SK-N-MC (cell line): ENCODE results near the gene SIMC1.
"Not testable (repeated sequence)": the region's sequence is repeated elsewhere in the genome, so short reads cannot be mapped to it uniquely, and the experiment has no call there.

Experiments
- DNase-seq: peaks from one replicate; pipeline ENCODE4 v3.0.0-alpha.2; 2011; ENCODE audit warnings: low read depth, low spot score
- H3K27ac ChIP-seq: fragments of 200-600 bp; sonication (generic); 2 replicates; pipeline ENCODE4 v1.5.1; 2016; ENCODE audit warnings: mixed run types
- H3K36me3 ChIP-seq: fragments of 200-600 bp; sonication (generic); 2 replicates; pipeline ENCODE4 v1.6.1; 2017; ENCODE audit warnings: antibody characterized with exemption, low read length, mixed read lengths; ENCODE audit not compliant: insufficient read depth
- H3K4me3 ChIP-seq: fragments of 200-600 bp; sonication (generic); 2 replicates; pipeline ENCODE4 v1.5.1; 2016
- H3K9ac ChIP-seq: fragments of 200-600 bp; sonication (generic); 2 replicates; pipeline ENCODE4 v1.8.0; 2017; ENCODE audit warnings: mixed run types, mixed read lengths; ENCODE audit not compliant: insufficient read length
- H3K9me3 ChIP-seq: fragments of 200-600 bp; sonication (generic); 2 replicates; pipeline ENCODE4 v1.6.1; 2017; ENCODE audit warnings: low read depth, mild to moderate bottlenecking, antibody characterized with exemption, low read length, moderate library complexity, mixed read lengths
- EZH2 ChIP-seq: fragments of 200-600 bp; sonication (generic); IDR thresholded peaks from one replicate; pipeline ENCODE4 v1.6.1; 2017; ENCODE audit warnings: antibody characterized with exemption
- FOXP2 ChIP-seq: optimal IDR thresholded peaks from 2 replicates; pipeline ENCODE3; 2011; ENCODE audit warnings: mild to moderate bottlenecking, moderate library complexity; ENCODE audit not compliant: insufficient read depth; ENCODE audit errors: extremely low read length, control extremely low read depth
- POLR2AphosphoS5 ChIP-seq: IDR thresholded peaks from 2 replicates; pipeline ENCODE4 v1.6.1; 2012; ENCODE audit warnings: mild to moderate bottlenecking, low read depth, low read length, borderline replicate concordance

Gene SIMC1

DNA sequence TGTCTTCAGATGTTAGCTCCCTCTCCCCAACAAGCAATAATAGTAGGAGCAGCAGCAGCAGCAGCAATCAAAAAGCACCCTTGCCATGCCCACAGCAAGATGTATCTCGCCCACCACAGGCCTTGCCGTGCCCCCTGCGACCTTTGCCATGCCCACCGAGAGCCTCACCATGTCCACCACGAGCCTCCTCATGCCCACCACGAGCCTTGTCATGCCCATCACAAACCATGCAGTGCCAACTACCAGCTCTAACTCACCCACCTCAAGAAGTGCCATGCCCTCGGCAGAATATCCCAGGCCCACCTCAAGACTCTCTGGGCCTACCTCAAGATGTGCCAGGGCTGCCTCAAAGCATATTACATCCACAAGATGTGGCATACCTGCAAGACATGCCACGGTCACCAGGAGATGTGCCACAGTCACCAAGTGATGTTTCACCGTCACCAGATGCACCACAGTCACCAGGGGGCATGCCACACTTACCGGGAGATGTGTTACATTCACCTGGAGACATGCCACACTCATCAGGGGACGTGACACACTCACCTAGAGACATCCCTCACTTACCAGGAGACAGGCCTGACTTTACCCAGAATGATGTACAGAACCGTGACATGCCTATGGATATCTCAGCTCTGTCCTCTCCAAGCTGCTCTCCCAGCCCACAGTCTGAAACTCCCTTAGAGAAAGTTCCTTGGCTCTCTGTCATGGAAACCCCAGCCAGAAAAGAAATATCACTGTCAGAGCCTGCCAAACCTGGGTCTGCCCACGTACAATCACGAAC lies 52.0 kb downstream of the SIMC1 start:
- not testable (repeated sequence) for DNase-seq, H3K9ac ChIP-seq, H3K9me3 ChIP-seq, H3K4me3 ChIP-seq, H3K36me3 ChIP-seq, H3K27ac ChIP-seq

DNA sequence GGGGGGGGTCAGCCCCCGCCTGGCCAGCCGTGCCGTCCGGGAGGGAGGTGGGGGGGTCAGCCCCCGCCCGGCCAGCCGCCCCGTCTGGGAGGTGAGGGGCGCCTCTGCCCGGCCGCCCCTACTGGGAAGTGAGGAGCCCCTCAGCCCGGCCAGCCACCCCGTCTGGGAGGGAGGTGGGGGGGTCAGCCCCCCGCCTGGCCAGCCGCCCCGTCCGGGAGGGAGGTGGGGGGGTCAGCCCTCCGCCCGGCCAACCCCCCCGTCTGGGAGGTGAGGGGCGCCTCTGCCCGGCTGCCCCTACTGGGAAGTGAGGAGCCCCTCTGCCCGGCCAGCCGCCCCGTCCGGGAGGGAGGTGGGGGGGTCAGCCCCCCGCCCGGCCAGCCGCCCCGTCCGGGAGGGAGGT lies 67.1 kb downstream of the SIMC1 start:
- not testable (repeated sequence) for DNase-seq, H3K27ac ChIP-seq, H3K4me3 ChIP-seq, H3K36me3 ChIP-seq, H3K9me3 ChIP-seq, H3K9ac ChIP-seq

DNA sequence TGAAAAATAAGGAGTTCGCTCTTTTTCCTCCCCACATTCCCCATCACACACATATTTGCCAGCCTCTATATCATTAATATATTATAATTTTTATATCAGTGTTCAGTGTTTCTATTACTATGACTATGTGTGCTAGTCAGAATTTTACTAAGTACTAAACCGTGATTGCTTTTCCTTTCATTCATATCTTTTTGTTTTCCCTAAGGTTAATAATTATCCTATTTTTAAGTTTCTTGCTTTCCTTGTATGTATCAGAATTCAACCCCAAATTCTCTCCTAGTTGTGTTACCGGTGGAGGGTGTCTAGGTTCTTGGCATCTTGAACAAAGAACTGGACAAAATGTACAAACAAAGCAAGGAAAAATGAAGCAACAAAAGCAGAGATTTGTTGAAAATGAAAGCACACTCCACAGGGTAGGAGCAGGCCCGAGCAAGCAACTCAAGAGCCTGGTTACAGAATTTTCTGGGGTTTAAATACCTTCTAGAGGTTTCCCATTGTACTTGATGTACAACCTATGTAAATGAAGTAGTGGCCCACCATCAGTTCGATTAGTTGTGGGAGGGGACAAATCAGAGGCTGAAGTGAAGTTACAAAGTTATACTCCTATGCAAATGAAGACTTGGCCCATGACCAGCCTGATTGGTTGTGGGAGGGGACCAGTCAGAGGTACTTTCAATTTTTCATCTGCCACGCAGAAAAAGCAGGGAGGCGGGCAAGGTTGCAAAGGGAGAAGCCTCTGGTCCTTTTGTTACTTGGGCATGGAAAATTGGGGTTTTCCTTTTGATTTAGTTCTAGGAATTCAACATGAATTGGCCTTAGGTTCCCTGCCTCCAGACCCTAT lies 79.5 kb downstream of the SIMC1 start:
- no peak overlapping the region for H3K9ac ChIP-seq
- TF ChIP-seq FOXP2 (no peak), POLR2AphosphoS5 (no peak)

DNA sequence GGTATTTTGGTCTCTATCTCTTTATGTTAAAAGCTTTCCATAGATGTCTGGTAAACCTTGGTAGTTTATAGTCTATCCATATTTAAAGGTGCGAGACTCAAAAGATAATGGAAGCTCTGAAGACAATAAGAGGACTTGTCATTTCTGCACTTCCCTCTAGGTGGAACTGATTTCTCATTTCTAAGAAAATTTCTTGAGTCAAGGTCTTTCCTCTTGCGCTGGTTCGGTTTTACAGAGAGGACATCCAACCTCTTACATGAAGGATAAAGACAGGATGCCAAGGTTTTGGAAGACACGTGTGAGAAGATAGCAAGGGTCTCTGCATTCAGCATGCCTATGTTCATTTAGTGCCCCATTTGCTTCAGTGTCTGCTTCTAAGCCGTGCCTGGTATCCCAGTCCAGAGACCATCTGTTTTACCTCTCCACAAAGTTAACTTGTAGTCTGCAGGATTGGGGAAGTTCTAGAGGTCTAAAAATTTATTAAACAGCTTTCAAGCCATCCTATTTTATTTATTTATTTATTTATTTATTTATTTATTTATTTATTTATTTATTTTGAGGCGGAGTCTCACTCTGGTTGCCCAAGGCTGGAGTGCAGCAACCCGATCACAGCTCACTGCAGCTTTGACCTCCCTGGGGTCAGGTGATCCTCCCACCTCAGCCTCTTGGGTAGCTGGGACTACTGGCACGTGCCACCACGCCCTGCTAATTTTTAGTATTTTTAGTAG lies 81.8 kb downstream of the SIMC1 start:
- TF ChIP-seq EZH2 (no peak), POLR2AphosphoS5 (no peak), FOXP2 (no peak)
- Histone ChIP-seq H3K36me3 (peaks cover 24% of the 10 kb centered on the region; the same call in 1 of the 2 replicates), H3K9me3 (no peaks in the 10 kb centered on the region), H3K4me3 (no peak overlapping the region), H3K27ac (no peak overlapping the region), H3K9ac (no peak overlapping the region)
- DNase-seq, result no peak

More for the DNA sequence above, 79.5 kb downstream of the SIMC1 start:
- H3K36me3 ChIP-seq, result peaks cover 10% of the 10 kb centered on the region; the same call in 1 of the 2 replicates
- no peak for DNase-seq
- H3K9me3 ChIP-seq, result no peaks in the 10 kb centered on the region
- H3K27ac ChIP-seq, result no peak overlapping the region
- H3K4me3 ChIP-seq, result no peak overlapping the region

DNA sequence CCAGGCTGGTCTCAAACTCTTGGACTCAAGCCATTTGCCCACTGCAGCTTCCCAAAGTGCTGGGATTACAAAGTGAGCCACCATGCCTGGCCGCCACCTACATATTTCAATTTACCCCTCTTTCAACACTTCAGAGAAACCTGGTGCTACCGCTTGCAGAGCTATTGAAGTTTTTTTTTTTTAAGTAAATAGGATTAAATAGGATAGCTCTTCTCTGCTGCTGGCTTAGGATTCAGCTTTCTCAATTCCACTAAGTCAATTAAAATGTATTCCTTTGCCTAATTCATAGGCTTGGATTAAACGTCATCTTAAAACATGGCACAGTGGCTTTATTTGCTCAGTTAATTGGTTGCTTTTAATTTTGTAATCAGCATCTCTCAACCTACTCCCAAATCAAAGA lies 82.4 kb downstream of the SIMC1 start:
- Histone ChIP-seq H3K36me3 (peaks cover 24% of the 10 kb centered on the region; the same call in 1 of the 2 replicates), H3K9me3 (no peaks in the 10 kb centered on the region), H3K27ac (no peak overlapping the region), H3K9ac (no peak overlapping the region), H3K4me3 (no peak overlapping the region)
- TF ChIP-seq POLR2AphosphoS5 (no peak), FOXP2 (no peak), EZH2 (no peak)
- DNase-seq, result no peak

DNA sequence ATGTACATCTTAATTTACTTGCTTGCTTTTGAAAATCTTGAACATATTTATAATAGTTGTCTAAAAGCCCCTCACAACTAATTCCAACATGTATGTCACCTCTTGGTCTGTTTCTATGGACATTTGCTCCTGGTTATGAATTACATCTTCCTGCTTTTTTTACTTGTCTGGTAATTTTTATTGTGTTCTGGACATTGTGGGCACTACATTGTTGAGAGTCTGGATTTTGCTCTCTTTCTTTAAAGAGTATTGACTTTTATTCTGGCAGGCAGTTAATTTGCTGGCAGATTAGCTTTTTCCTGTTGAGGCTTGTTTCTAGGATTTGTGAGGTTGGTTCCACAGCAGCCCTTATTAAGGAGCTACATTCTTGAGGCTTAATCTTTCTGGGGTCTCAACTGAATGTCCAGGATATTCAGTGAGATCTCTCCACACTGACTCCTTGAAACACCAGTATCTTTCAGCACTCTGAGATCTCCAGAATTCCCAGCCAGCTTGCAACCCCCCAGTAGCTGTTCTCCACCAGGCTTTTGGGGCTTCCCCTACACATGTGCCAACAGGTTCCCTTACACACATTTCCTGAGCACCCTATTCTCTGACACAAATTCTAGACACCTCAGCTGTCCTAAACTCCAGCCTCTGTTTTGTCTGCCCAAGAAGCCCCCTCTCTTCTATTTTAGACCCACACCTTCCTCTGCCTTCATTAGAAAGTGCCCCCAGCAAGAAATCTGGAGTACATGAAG lies 96.0 kb downstream of the SIMC1 start:
- peaks cover 15% of the 10 kb centered on the region; the same call in 1 of the 2 replicates for H3K36me3 ChIP-seq
- no peak overlapping the region for H3K9ac ChIP-seq
- no peak overlapping the region for H3K4me3 ChIP-seq
- no peaks in the 10 kb centered on the region for H3K9me3 ChIP-seq
- no peak for DNase-seq
- TF ChIP-seq FOXP2 (no peak), EZH2 (no peak), POLR2AphosphoS5 (no peak)
- H3K27ac ChIP-seq, result no peak overlapping the region

DNA sequence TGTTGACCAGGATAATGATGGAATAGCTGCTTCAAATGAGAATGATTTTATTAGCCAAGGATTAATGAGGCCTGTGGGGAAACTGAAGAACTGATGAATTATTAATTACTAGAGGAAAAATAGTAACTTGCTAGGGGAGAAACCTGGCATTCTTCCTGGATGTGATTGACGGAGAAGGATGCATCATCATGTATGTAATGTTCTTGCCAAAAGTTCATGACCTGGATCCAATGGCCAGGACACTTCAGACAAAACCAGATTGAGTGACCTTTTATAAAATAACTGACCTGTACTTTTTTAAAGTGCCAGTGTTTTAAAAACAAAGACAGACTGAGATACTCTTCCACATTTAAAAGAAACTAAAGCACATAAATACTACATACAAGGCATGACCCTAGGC lies 99.7 kb downstream of the SIMC1 start:
- TF ChIP-seq FOXP2, result no peak
- no peak for TF ChIP-seq POLR2AphosphoS5
- TF ChIP-seq EZH2, result no peak
- Histone ChIP-seq H3K27ac (no peak overlapping the region), H3K9me3 (no peaks in the 10 kb centered on the region), H3K4me3 (no peak overlapping the region), H3K36me3 (peaks cover 15% of the 10 kb centered on the region; the same call in 1 of the 2 replicates), H3K9ac (no peak overlapping the region)
- DNase-seq, result no peak

DNA sequence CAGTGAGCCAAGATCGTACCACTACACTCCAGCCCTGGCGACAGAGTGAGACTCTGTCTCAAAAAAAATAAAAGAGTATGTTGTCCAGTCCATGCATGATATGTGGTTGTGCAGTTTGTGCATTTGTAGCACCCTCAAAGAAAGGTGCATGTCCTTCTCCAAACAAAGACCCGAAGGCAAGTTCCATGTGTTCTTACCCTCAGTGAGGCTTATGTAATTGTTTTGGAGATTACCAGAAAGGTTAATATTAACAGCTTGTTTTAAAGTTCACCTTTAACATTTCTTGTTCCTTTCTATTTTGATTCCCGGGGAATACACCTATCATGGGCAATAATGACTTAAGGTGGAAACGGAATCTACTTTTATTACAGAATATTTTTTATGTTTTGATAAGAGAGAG lies 101.1 kb downstream of the SIMC1 start:
- Histone ChIP-seq H3K36me3 (peaks cover 19% of the 10 kb centered on the region; the same call in 1 of the 2 replicates), H3K9ac (no peak overlapping the region), H3K27ac (no peak overlapping the region), H3K4me3 (no peak overlapping the region), H3K9me3 (no peaks in the 10 kb centered on the region)
- no peak for DNase-seq
- TF ChIP-seq POLR2AphosphoS5, result no peak
- TF ChIP-seq FOXP2, result no peak
- no peak for TF ChIP-seq EZH2
